Suprapubic skin (tissue), 4 donors: ENCODE results near the gene ODF2L.

Experiments used
- EP300 ChIP-seq: sonication (generic); formaldehyde crosslinking; IDR thresholded peaks from one replicate; pipeline ENCODE4 v1.6.1; 2017; ENCODE audit warnings: antibody characterized with exemption
- POLR2A ChIP-seq, 2 donors: fragments of 450-650 bp; IDR thresholded peaks; one replicate each; pipeline ENCODE4 v1.6.1; 2017; ENCODE audit warnings: antibody characterized with exemption in 2 of 2, mild to moderate bottlenecking in 2 of 2, moderate library complexity in 2 of 2
- POLR2AphosphoS5 ChIP-seq, 3 donors: sonication (generic); formaldehyde crosslinking; IDR thresholded peaks; one replicate each; pipeline ENCODE4 v1.6.1; 2017; ENCODE audit warnings: antibody characterized with exemption in 3 of 3
- TF ChIP-seq, protein P1 (sequence below), 2 donors: fragments of 200-600 bp in 1 of 2; fragments of 450-650 bp in 1 of 2; sonication (generic) in 1 of 2; IDR thresholded peaks; one replicate each; pipeline ENCODE4 v1.5.1; 2016 to 2019; ENCODE audit warnings: antibody characterized with exemption in 2 of 2, mild to moderate bottlenecking in 1 of 2, moderate library complexity in 1 of 2

DNA sequence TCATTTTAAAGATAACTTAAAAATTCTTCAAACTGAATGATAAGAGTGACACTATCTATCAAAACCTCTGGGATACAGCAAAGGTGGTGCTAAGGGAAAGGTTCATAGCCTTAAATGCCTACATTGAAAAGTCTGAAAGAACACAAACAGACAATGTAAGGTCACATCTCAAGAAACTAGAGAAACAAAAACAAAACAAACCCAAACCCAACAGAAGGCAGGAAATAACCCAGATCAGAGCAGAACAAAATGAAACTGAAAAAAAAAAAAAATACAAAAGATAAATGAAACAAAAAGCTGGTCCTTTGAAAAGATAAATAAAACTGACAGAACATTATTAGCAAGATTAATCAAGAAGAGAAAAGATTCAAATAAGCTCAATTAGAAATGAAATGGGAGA is 6.8 kb downstream of the ODF2L start:
- TF ChIP-seq POLR2A (IDR thresholded peaks at IDR 0.05) (no peak), POLR2AphosphoS5 (IDR thresholded peaks at IDR 0.05) (no peak), EP300 (no peak)
- TF ChIP-seq, protein P1, sequence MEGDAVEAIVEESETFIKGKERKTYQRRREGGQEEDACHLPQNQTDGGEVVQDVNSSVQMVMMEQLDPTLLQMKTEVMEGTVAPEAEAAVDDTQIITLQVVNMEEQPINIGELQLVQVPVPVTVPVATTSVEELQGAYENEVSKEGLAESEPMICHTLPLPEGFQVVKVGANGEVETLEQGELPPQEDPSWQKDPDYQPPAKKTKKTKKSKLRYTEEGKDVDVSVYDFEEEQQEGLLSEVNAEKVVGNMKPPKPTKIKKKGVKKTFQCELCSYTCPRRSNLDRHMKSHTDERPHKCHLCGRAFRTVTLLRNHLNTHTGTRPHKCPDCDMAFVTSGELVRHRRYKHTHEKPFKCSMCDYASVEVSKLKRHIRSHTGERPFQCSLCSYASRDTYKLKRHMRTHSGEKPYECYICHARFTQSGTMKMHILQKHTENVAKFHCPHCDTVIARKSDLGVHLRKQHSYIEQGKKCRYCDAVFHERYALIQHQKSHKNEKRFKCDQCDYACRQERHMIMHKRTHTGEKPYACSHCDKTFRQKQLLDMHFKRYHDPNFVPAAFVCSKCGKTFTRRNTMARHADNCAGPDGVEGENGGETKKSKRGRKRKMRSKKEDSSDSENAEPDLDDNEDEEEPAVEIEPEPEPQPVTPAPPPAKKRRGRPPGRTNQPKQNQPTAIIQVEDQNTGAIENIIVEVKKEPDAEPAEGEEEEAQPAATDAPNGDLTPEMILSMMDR (IDR thresholded peaks at IDR 0.05) = no peak
